Measurements from ENCODE around the gene CLSTN2. TPM values are rescaled to one million over a fixed set of nuclear protein-coding genes. Genes with fewer than 3 reads are reported as not detected.

Gene CLSTN2
- total RNA-seq, 1 experiment from 2014 or later = 0.17 TPM

DNA sequence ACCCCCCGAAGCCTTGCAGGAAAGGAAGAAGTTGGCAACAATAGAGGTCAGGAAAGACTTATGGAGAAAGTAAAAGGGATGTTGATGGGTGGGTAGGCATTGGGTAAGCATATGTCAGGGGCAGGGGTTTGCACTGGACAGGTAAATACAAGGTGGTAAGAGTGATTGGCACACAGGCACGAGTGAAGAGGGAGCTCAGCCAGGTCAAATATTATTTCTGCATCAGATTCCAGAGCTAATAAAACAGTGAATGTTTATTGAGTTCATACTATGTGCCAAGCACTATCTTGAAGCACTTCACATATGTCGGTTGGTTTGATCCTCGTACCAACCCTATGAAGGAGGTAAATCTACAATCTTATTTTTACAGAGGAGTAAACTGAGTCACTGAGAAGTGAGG lies 6.6 kb downstream of the CLSTN2 start:
- DNase-seq (ENCODE audit: low read depth) = no peak

DNA sequence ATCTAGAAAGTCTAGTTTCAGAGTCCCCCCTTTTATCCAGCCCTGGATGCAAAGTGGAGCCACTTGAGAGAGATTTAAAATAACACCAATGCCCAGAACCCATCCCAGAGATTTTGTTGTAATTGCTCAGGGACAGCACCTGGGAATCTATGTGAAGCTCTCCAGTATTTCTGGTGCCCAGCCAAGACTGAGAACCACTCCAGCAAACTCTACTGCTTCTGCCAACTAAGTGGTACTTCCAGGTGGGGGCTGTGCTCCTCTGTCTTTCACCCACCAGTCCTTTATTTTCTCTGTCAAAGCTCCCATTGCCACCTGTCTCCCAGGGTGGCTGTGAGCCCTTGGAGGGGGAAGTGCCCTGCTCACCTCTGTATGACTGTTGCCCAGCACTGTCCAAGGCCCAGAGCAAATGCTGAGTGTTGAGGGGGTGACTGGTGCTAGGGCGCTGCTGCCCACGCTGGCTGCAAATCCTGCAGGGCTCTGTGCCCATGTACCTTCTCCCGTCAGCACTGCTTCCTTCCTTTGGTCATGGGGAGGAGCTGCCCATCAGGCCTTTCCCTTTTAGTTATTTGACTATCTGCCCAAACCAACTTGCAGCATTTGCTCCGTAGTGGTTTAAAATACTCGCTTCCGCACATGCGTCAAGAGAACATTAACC lies 9.4 kb downstream of the CLSTN2 start:
- DNase-seq (ENCODE audit: low read depth) = no peak

DNA sequence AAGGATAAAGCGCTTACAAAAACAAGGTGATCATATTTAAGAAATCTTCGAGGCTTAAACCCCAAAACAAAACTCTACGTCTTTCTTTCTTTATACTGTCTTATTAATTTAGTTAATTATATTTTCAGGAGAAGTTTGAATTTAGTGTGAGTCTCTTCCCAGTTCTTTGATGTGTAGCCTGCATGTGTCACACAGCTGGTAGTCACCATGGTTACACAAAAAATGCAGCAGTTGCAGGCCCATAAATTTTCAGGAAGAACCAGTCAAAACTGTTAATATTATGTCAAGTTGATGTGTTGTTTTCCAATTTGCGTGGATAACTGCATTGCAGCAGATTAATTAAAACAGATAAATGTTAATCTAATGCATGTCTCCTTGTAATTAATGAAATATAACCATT lies 10.4 kb downstream of the CLSTN2 start:
- no peak for DNase-seq (ENCODE audit: low read depth)

DNA sequence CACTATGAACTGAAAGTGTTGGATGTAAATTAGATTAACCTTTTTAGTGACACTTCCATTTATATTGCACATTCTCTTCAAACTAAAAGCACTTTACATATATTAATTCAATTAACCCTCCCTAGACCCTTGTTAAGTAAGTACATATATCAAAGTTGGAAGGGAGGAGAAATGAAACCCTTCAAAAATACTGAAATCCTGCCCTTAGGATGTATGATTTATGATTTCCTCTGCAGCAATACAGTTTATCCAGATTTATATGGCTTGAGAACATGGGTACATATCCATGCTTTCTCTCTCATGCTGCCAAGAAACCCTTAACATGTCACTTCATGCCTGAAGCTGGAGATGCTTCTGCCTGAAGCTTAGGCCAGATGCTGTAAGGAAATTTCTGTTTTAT lies 11.0 kb downstream of the CLSTN2 start:
- no peak for DNase-seq (ENCODE audit: low read depth)

DNA sequence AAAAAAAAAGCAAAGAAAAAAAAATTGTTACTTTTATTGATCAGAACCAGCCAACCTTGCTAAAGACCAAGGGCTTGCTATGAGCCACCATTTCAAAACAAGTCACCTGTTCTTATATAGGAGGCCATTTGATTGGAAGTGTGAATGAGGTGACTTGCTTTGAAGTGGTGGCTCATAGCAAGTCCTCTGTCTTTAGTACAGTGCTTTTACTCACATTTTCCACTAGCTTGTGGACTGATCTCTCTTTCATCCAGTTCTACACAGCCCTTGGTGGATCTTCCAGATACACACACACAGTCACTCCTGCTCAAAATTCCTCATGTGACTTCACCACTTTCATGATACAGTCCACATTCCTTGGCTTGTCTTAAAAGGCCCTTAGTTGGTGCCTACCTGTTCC lies 13.5 kb downstream of the CLSTN2 start:
- DNase-seq (ENCODE audit: low read depth) = no peak

DNA sequence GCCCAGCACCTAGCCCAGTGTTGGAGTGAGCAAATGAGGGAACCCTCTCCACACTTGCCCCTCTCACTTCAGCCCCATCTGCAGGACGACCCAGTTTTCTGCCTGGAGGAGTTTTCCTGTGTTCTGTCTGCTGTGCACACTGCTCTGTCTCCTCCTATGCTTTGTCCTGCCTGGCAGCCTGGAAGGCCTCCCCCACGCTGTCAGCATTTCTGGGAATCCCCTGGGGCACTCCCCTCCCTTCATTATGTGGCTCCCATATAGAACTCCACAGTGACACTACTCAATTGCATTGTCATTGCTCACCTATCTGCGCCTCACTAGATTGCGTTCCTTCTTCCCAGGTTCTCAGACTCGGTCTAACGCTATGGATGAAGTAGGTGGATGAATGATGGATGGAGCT lies 13.9 kb downstream of the CLSTN2 start:
- DNase-seq (ENCODE audit: low read depth) = no peak

DNA sequence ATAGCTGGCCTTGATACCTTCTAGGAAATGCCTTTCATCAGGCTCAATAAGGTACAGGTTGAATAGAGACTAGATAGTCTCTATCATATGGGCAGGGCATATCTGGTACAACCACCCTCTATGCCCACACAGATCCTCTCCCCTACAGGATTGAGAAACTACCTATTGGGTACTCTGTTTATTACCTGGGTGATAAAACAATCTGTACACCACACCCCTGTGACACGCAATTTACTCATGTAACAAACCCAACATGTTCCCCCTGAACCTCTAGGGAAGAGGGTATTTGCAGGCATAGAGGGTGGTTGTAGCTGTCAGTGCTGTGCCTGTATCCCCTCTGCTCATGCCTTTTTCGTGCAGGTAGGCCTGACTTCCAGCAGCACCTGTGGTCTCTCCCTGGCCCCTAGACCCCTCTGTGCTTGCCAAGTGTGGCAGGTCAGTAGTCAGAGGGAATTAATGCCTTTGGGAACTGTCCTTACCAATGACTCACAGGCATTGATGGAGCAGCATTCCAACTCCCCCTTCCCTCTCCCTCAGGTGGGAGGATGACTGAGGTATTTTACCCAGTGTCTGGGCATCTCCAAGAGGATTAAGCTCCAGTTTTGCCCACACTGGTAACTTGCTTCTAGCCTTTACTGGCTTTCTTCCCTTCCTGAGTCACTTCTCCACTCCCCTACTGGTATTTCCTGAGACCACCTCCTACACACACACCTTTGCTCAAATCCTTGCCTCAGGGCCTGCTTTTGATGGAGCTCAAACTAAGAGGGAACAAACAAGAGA lies 18.3 kb downstream of the CLSTN2 start:
- DNase-seq (ENCODE audit: low read depth) = no peak

DNA sequence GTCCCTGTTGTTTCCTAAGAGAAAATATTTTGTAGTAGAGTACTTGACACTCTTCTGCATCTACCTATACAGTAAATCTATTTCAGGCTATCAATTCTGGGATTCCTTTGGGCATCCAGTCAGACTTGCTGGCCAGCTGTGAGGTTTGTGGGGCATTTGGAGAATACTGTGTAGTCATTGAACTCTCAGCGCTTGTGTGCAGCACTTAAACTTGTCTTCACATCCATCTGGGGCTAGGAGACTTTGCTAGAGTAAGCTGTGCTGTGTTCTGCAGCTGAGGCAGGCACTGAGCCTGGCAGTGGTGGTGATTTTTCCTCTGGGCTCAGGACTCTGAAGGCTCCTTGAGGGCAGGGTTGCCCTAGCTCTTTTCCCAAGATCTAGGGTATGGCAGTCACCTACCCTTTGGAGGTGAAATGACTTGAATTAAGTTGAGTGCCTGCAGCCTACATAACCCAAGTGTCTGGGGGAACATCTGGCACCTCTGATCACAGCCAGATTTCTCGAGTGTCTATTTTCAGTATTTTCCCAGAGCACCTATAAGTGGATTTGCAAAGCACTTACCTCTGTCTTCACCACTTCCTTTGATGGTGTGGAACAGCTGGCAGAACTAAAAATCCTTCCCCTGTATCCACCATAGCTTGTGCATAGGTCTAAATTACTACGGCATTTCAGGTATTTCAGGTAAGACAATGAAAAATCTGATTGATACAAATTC lies 19.3 kb downstream of the CLSTN2 start:
- no peak for DNase-seq (ENCODE audit: low read depth)

DNA sequence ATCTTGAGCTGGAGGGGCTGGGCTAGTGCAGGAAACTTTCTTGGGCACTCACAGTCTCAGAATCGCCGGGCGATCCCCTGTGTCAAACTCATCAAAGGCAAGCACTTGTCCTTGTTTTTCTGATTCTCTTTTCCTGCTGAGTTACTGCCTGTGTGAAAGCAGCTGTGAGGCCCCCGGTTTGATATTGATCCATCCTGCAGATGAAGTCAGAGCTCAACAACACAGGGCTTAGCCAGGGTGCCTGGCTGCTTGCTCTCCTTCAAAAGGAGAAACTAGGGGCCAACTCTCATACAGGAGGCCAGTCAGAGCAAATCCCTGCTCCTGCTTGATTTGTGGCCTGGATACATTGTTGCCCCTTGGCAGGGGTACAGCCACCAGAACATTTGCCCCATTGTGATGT lies 22.9 kb downstream of the CLSTN2 start:
- no peak for DNase-seq (ENCODE audit: low read depth)

DNA sequence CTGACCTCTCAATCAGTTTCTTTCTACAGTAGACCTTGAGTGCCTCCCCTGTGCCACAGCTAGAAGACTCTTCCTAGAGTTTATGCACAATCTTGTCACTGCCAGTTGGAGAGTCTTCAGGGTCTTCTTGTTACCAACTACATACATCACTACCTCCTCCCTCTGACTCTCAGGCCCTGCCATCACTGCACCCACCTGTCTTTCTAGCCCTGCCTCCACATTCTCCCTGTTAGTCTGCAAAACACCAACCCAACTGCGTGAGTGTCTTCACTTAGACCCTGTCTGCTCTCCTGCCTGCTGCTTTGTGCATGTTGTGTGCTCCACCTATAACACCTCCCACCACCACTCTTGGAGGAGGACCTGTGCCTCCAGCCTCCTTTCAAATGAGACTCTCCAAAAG lies 34.4 kb downstream of the CLSTN2 start:
- no peak for DNase-seq (ENCODE audit: low read depth)

DNA sequence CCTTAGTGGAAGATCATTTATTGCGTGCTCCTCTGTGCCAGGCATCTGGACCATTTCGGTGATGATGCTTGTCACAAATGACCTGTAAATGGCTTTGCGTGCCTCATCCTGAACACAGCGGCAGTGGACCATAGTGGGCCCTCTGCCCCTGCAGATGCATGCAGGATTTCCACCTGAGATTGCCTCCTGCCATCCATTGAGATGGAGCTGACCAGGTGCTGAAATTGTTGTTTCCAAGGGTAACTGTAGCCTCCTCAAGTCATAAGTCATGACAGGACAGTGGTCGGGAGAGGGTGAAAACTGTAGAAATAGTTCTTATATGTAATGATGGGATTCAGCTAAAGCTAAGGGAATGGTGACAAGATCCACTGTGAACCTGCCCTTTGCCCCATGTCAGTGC lies 35.5 kb downstream of the CLSTN2 start:
- no peak for DNase-seq (ENCODE audit: low read depth)

DNA sequence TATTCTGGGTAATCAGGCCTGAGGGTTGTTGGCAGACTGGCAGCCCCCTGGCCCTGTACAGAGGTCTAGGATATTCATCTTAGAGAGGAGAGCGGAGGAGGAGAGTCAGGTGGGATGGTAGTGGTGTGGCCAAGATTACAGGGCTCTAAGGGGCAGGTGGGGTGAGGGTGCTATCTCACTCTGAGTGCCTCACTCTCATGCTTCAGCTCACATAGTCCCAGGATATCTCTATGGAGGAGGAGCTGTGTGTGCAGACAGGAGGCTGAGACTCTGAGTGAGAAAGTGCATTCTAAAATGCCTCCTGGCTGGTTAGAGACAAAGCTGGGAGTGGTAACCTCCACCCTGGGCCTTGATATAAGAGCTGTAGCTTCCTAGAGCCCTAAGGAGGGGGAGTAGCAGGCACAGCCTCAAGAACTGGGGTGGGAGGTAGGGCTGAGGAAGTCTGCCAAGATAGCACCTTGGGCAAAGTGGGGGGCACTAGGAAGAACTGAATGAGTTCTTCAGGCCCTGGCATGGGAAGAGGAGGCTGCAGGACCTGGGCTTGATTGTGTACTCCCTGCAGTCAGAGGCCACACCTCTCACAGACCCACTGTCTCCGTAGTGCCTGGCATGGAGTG lies 39.9 kb downstream of the CLSTN2 start:
- DNase-seq (ENCODE audit: low read depth) = no peak

DNA sequence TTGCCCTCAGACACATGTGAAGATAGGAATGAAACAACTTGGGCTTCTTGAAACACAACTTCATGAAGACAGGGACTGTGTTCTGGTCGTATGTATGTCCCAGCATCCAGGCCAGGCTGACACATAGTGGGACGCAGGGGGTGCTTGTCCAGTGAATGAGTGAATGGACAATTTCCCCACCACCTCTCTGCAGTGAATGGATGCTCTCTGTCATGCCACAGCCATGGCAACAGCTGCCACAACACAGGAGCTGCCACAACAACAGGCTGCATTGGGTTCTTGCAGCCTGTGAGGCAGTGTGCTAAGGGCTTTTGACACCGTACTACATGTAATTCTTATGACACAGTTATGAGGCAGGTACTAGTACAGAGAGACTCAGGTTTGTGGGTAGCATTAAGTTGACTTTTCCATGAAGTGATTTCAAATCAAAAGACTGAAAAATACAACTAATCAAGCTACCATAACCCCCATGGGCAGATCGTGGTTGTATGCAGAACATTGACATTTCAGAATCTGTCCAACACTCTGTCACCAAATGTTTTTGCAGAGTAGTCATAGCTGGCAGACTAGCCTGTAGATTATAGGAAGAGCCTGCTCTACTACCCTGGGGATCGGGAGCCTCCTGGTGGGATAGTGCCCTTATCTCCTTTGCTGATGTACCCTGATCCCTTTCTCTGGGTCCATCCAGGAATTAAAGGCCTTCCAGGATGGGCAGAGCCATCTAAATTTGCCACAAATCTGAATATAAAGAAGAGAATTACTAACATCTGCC lies 40.8 kb downstream of the CLSTN2 start:
- DNase-seq (ENCODE audit: low read depth) = no peak

DNA sequence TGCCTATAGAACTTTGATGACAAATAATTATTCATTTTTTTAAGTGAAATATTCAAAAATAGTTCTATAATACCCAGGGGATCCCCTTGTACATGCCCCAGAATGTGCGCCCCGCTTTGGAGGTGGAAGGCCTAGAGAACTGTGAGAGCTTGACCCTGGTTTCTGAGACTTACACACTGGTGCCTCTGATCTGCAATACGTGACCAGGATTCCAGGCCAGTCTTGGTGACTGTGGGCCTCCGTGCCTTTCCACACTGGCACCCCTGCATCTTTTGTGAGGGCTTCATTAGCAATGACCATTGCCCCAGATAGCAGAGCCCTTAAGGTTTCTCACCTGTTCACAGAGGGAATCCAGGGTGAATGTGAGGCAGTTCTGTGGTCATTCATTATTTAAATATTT lies 44.0 kb downstream of the CLSTN2 start:
- no peak for DNase-seq (ENCODE audit: low read depth)

DNA sequence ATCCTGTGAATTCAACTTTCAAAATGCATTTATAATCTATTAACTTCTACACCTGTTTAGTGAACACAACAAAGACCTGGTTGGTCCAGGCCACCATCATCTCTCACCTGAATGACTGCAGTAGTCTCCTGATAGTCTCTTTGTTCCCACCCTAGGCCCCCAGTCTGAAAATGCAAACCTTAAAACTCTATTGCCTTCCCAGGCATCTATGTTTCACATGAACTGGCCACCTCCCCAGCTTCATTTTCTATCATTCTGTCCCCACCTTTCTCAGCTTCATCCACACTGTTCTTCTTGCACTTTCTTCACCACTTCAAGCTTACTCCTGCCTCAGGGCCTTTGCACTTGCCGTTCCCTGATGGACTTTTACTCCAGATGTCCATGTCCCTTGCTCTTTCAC lies 45.0 kb downstream of the CLSTN2 start:
- no peak for DNase-seq (ENCODE audit: low read depth)

DNA sequence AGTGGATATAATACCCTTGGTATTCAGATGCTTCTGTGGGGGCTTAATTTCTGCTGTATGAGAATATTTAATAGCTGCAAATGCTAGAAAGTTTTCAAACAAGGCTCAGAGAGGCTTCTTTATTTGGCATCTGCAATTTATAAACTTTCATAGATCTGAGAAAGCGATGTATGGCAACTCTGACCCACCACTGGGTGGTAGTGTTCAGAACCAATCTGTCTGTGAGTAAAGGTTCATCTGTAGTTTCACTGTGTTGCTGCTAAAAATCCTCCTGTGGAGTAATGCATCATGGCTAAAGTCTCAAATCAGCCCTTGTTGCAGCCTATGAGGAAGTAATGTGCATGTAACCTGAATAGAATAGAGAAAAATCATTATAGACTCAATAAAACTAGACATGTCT lies 47.4 kb downstream of the CLSTN2 start:
- DNase-seq (ENCODE audit: low read depth) = no peak

DNA sequence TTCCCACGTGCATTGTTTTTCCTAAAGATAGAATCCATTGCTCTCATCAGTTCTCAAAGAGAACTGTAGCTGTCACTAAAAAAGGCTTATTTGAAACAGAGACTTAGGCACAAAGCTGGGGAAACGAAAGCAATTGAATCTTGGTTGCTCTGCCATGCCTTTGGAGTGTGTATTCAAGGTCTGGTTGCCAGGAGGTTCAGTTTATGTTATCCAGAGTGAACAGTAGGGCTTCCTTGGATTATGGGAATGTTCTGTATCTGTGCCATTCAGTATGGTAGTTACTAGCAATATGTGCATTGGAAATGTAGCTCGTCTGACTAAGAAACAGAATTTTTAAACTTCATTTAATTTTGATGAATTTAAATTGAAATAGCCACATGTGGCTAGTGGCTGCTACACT lies 50.6 kb downstream of the CLSTN2 start:
- DNase-seq (ENCODE audit: low read depth) = no peak

DNA sequence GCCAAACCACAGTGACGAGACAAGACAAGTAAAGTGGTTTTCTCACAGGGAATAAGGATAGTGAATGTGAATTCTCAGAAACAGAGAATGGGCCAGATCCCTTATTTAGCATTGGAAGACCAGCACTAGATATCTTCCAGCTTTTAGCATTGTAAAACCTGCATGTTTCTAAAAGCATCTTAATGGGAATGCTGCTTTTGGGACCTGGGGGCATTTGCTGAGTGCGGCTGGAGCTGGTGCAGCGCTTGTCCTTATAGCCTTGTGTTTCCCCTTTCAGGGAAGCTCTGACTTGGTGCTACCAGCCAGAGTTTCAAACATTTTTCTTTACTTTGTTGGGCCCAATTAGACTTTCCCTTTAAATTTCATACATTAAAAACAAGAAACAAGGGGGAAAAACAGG lies 52.9 kb downstream of the CLSTN2 start:
- no peak for DNase-seq (ENCODE audit: low read depth)

DNA sequence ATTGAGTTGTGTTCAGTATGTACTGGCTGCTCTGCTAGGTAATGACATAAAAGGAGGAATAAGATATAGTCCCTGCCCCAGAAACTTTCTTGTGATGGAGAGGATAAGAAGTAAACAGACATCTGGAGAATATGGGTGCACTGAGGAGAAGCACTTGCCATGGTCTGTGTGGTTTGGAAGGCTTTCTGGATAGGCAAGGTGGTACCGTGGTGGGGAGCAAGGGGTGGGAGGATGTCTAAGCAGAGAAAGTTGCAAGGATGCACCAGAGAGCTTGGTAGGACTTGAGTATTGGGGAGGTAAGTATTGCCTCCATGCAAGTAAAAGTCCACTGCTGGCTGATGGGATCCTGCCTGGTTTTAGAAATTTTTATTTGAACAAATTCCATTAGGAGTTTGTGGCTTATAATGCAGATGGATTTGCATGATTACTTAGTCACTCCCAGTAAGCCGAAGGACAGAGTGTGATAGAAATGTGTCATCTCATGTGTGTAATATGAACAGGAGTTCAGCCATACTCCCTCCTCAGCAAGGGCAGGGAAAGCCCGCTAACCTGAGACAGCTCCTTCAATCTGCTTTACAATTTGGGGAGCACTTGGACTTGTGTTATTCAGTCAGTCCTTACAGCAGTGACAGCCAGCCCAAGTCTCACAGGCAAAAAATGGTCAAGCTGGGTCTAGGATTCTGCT lies 53.6 kb downstream of the CLSTN2 start:
- DNase-seq (ENCODE audit: low read depth) = no peak

DNA sequence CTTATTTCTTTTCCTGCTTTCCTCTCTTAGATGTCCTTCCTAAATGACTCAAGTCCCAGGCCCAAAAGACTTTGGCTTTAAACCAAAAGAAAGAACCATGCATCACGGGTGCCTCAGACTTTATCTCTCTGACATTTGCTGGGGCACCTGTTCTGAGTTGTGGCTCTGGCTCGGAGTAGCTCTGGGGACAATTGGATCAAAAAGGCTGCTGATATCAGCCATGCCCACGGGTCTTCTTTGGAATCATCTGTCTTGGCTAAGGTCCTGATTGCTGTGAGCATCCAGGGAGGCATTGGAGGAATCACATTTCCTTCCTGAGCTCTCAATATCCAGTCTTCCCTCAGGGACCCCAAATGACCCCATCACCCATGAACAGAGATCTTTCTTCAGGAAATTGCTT lies 59.9 kb downstream of the CLSTN2 start:
- no peak for DNase-seq (ENCODE audit: low read depth)

DNA sequence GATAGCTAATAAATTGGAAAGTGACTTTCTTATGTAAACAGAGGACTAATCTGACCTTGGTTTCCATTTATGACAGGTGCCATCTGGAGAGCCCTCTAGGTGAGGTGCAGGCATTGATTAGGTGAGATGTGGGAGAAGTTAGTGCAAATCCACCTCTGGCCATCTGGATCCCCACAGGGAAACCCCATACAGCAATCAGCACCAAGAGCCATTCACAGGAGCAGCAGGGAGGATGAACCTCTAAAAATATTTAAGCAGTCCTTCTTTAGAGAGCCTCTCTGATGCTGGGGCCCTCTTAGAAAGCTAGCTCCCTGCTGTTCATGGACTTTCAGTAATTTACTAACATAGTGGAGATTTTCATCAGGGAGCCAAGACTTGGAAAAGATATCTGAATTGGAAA lies 69.3 kb downstream of the CLSTN2 start:
- no peak for DNase-seq (ENCODE audit: low read depth)

Measured in LHCN-M2 (cell line).